NCI-H2107 (cell line): ENCODE measurements around the gene ECEL1.
"Not testable (repeated sequence)": the region's sequence is repeated elsewhere in the genome, so short reads cannot be mapped to it uniquely, and the experiment has no call there.

Source experiments
- DNase-seq: peaks from one replicate; lab custom pipeline; 2025; lab: John Stamatoyannopoulos, UW

Gene ECEL1

GRCh38 chr2:232487385-232488096 is at the start of gene ECEL1:
ECEL1 (minus strand) TSS chr2:232487834; CDS start chr2:232486653, 1,181 bp downstream.
- no peak for DNase-seq

GRCh38 chr2:232537079-232537478 is 49.4 kb upstream of the ECEL1 start:
- no peak for DNase-seq

DNA sequence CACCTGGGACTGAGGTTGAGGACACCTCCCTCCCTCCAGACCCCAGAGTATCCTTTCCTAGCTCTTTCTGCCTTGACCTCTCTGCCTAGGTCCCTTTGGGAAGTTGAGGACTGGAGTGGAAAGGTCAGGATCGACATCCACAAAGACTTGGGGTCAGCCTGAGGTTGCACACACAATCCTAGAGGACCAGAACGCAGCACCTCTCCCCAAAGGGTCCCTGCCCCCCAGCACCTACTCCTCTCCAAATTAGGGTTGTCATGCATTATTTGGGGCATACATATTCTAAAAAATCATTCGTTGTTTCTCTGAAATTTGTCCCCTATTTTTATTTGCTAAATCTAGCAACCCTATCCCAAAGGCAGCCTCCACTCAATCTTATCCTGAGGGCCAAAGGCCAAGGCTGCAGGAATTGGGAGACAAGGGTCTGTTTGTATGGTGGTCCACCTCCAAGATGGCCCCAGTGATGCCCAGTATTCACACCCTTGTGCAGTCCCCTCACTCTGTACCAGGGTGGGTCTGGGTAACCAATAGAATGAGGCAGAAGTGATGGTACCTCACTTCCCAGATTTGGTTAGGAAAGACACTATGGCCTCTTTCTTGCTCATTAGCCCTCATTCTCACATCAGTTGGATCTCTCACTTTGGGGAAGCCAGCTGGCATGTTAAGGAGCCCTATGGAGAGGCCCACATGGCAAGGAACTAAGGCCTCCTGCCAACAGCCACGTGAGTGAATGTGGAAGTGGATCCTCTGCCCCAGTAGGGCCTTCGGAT is 48.3 kb upstream of the ECEL1 start:
- DNase-seq: no peak

GRCh38 chr2:232534940-232535651 is 47.5 kb upstream of the ECEL1 start:
- DNase-seq: no peak

DNA sequence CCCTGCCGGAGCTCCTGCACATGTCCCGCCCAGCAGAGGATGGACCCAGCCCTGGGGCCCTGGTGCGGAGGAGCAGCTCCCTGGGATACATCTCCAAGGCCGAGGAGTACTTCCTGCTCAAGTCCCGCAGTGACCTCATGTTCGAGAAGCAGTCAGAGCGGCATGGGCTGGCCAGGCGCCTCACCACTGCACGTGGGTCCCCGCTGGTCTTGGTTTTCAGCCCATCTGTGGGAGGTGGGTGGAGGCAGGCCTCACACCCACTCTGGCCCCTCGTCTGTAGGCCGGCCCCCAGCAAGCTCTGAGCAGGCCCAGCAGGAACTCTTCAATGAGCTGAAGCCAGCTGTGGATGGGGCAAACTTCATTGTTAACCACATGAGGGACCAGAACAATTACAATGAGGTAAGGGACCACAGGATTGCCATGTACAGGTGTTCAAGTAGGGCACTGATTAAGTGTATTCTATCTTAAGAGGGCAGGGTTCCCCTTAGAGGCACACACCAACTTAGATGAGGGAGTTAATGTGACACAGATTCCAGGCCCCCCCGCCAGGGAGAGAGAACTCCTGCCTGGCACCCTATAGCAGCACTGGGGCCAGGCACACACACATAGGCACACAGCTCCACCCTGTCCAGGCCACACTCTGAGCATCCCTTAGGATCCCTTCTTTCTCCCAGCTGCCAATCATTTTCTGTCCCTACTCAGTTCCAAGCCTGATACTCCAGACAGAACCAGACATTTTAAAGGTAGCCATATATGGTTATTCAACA is 46.5 kb upstream of the ECEL1 start:
- DNase-seq: no peak

- DNase-seq: not testable (repeated sequence)
These were observed 45.2 kb upstream of the ECEL1 start for GRCh38 chr2:232532821-232533220.

- no peak for DNase-seq
These were observed 44.8 kb upstream of the ECEL1 start for GRCh38 chr2:232532419-232532818.

GRCh38 chr2:232530626-232531260 is 43.1 kb upstream of the ECEL1 start:
- no peak for DNase-seq

DNA sequence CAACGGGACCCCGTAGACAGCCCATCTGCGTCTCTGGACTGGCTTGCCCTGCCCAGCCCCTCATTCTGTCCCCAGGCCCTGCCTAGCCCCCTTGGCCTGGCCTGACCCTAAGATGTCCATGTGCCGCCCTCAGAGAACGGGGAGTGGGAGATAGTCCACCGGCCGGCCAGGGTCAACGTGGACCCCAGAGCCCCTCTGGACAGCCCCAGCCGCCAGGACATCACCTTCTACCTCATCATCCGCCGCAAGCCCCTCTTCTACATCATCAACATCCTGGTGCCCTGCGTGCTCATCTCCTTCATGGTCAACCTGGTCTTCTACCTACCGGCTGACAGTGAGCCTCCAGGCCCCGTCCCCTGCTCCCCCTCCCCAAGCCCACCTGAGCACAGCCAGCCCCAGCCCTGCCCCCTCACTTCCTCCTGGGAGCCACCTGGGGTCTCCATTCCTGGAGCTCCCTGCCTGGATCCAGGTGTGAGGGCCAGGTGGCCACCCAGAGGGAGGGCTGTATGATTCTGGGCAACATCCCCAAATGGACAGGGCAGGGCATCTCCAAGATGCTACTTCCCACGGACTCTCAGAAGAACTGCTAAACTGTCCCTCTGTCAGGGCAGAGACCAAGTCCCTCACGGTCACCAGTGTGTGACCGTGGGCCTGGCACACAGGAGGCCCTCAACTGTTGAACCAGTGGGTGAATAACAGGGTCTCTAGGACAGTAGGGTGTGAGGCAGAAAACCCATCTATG is 42.3 kb upstream of the ECEL1 start:
- DNase-seq: no peak

DNA sequence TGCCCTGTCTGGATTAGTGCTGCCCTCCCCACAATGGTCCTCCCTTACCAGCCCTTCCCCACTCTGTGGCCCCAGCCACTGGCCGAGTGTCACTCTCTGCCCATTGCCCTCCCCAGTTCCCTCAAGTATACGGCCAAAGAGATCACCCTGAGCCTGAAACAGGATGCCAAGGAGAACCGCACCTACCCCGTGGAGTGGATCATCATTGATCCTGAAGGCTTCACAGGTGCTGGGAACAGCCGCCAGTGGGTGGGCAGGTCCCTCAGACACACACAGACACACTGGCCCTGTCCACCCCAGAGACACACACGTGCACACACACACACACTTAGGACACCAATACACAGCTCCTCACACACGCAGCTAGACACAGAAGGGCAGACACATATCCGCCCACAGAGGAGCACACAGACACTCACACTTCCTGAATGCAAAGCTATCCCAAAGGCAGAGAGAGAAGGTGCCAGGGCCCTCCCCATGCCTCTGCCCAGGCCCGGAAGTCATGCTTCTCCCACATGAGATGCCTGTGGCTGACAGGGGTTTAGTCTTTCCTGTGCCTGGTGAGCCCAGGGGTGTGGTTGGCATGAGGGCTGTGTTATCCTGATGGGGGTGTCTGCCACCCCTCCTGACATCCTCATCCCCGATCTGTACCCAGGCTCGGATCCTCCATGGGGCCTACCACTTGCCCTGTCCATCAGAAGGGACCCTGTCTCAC is 41.3 kb upstream of the ECEL1 start:
- DNase-seq: no peak

DNA sequence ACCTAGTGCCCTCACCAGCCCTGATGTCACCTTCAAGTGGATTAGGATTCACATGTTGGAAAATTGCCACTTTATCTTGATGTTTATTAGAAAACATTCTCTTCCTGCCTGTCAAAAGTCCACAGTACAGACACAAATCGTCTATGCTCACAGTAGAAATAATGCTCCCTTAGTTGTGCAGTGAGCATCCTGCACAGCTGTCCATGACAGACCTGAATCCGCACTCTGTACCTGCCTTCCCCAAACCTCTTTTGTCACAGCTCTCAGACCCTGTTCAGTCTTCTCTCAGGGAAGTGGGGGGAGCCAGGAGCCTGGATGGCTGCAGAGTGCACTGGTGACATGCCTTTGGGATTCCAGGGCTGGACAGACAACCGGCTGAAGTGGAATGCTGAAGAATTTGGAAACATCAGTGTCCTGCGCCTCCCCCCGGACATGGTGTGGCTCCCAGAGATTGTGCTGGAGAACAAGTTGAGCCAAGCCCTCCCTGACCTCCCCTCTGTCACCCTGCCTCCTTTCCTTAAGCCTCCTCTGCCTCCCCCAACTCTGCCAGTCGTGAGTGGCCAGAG is 40.4 kb upstream of the ECEL1 start:
- DNase-seq: no peak

- DNase-seq: no peak
These were observed 38.8 kb upstream of the ECEL1 start for GRCh38 chr2:232526372-232526941.

GRCh38 chr2:232525791-232526371 is 38.2 kb upstream of the ECEL1 start, which contains the start of gene CHRND:
CHRND (plus strand) TSS chr2:232526160; CDS start chr2:232526216, 56 bp downstream.
- no peak for DNase-seq

DNA sequence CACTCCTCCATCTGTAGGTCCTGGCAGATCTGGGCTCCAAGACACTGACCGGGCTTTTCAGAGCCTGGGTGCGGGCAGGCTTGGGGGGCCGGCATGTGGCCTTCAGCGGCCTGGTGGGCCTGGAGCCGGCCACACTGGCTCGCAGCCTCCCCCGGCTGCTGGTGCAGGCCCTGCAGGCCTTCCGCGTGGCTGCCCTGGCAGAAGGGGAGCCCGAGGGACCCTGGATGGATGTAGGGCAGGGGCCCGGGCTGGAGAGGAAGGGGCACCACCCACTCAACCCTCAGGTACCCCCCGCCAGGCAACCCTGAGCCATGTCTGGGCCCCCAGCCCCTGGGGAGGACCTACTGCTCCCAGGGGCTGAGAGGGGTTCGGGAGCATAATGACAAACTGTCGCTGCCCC is 37.6 kb upstream of the ECEL1 start:
- no peak for DNase-seq

GRCh38 chr2:232524771-232525170 is 37.1 kb upstream of the ECEL1 start:
- no peak for DNase-seq

DNA sequence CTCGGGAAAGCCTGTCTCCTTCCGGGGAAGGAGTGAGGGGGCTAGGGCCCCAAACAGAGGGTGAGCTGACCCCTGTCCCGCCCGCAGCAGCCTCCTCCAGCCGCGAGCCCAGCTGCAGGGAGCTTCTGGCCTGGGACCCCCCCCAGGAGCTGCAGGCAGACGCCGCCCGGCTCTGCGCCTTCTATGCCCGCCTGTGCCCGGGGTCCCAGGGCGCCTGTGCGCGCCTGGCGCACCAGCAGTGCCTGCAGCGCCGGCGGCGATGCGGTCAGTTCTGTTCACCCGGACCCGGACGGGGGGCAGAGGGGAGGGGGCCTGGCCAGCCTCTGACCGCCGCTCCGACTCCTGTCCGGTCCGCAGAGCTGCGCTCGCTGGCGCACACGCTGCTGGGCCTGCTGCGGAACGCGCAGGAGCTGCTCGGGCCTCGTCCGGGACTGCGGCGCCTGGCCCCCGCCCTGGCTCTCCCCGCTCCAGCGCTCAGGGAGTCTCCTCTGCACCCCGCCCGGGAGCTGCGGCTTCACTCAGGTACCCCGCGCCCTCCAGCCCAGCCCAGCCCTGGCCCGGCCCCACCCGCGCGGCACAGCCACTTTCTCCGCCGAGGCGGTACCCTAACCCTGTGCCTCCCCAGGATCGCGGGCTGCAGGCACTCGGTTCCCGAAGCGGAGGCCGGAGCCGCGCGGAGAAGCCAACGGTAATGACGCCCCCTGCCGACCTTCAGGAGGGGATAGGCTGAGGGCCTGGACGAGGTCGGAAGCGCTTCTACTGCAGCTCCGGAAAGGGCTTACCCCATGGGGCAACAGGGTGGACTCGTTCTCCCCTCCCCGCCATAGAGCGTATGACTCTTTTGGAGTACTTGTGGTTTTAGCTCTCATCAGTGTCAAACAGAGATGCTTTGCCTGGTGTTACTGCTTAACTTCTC is 36.3 kb upstream of the ECEL1 start:
- DNase-seq: no peak

DNA sequence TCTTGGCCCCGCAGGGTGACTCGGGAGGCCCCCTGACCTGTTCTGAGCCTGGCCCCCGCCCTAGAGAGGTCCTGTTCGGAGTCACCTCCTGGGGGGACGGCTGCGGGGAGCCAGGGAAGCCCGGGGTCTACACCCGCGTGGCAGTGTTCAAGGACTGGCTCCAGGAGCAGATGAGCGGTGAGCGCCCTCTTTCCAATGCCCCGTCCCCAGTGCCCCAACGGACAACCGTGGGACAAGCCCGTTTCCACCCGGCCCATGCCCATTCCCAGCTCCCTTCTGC is 35.7 kb upstream of the ECEL1 start:
- no peak for DNase-seq
